Glutamatergic neuron (in vitro differentiated cells): Measurements from ENCODE around the gene P3H2. TPM values are rescaled to one million over a fixed set of nuclear protein-coding genes. Genes with fewer than 3 reads are reported as not detected.

ENCODE experiments used
- DNase-seq: peaks from one replicate; pipeline ENCODE4 v3.0.0; 2022
- H3K27ac Mint-ChIP-seq: one replicate; pipeline ENCODE4 v1.8.0; 2020; ENCODE audit warnings: mild to moderate bottlenecking, mixed read lengths, inconsistent platforms; ENCODE audit not compliant: unreplicated experiment
- H3K27me3 Mint-ChIP-seq: one replicate; pipeline ENCODE4 v1.8.0; 2020; ENCODE audit warnings: mild to moderate bottlenecking, moderate library complexity, mixed read lengths, inconsistent platforms; ENCODE audit not compliant: unreplicated experiment
- H3K36me3 Mint-ChIP-seq: one replicate; pipeline ENCODE4 v1.8.0; 2020; ENCODE audit warnings: mild to moderate bottlenecking, mixed read lengths, inconsistent platforms; ENCODE audit not compliant: unreplicated experiment
- H3K4me1 Mint-ChIP-seq: one replicate; pipeline ENCODE4 v1.8.0; 2020; ENCODE audit warnings: mild to moderate bottlenecking, low read depth, mixed read lengths, inconsistent platforms; ENCODE audit not compliant: unreplicated experiment
- H3K4me3 Mint-ChIP-seq: one replicate; pipeline ENCODE4 v1.8.0; 2020; ENCODE audit warnings: mild to moderate bottlenecking, mixed read lengths, inconsistent platforms; ENCODE audit not compliant: unreplicated experiment
- H3K9me3 Mint-ChIP-seq: one replicate; pipeline ENCODE4 v1.8.0; 2020; ENCODE audit warnings: mild to moderate bottlenecking, moderate library complexity, mixed read lengths, inconsistent platforms; ENCODE audit not compliant: unreplicated experiment
- total RNA-seq: library from RNA; stranded (reverse); fragmentation: NEBNext Ultra II Directional; extraction: Animal tissue kit (Norgen Biotek cat#: 25700); gene quantifications from one replicate; pipeline ENCODE4 v1.2.1, GENCODE V29; 2021; ENCODE audit not compliant: unreplicated experiment
- TF ChIP-seq, protein P1 (sequence below): fragments of 200-600 bp; sonication (generic); IDR thresholded peaks from one replicate; pipeline ENCODE4 v1.5.0; 2021; ENCODE audit not compliant: partially characterized antibody, unreplicated experiment

The P3H2 gene
- total RNA-seq, 1 donor from 2014 or later: 28.6 TPM

DNA sequence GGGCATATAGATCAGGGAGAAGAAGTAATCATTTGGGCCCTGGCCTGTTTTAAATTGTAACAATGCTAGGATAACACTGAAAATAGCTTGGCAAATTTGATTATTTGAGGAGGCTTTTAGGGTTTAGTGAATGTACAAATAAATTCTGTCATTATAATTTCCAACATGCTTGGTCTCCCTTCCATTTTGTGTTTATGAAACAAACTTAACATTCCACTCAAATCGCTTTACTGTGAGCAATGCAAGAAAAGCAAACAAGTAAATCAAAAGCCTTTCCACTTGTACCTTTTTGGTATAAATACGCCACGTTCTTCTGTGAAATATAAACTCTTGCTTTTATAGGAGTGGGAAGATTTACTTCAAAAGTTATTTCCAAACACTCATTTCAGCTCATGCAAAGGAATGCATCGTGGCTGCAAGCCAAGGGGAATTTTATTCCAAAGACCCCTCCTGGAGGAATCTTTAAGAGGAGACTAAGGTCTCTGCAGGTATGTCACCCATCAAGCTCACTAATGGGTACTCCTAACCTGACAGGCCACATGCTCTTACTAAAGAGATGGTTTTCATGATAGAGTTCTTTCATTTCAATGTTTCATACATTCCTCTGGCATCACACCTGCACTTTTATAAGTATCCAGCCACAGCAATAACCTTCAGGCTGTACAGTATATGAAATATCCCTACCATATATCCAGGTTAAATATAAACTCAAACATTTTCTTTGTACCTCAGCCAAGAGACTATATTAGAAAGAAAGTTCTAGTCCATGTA is 115.2 kb downstream of the P3H2 start:
- no peaks in the 10 kb centered on the region for H3K9me3 Mint-ChIP-seq
- H3K27ac Mint-ChIP-seq: no peak overlapping the region
- TF ChIP-seq, protein P1, sequence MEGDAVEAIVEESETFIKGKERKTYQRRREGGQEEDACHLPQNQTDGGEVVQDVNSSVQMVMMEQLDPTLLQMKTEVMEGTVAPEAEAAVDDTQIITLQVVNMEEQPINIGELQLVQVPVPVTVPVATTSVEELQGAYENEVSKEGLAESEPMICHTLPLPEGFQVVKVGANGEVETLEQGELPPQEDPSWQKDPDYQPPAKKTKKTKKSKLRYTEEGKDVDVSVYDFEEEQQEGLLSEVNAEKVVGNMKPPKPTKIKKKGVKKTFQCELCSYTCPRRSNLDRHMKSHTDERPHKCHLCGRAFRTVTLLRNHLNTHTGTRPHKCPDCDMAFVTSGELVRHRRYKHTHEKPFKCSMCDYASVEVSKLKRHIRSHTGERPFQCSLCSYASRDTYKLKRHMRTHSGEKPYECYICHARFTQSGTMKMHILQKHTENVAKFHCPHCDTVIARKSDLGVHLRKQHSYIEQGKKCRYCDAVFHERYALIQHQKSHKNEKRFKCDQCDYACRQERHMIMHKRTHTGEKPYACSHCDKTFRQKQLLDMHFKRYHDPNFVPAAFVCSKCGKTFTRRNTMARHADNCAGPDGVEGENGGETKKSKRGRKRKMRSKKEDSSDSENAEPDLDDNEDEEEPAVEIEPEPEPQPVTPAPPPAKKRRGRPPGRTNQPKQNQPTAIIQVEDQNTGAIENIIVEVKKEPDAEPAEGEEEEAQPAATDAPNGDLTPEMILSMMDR: no peak
- H3K36me3 Mint-ChIP-seq: no peaks in the 10 kb centered on the region
- H3K4me1 Mint-ChIP-seq: peaks cover 14% of the 10 kb centered on the region
- DNase-seq: no peak
- H3K27me3 Mint-ChIP-seq: no peaks in the 10 kb centered on the region
- H3K4me3 Mint-ChIP-seq: no peak overlapping the region

DNA sequence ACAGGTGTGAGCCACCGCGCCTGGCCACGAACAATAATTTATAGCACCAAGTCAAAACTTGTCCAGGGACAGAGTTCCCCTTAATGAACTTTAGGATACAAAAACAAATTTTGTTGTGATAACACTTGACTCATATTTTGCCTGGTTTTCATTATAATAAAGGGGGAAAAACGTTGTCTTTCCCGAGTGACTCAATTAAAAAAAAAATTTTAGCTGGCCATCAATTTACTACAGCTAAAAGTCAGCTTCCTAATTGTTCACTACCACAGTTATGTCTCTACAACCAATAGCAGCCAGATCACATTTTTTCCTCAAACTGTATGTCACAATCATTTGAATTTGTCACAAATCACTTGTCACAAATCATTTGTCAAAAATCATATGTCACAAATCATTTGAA is 116.0 kb downstream of the P3H2 start:
- Mint-ChIP-seq H3K9me3 (peaks cover 2% of the 10 kb centered on the region), H3K27me3 (no peaks in the 10 kb centered on the region)

DNA sequence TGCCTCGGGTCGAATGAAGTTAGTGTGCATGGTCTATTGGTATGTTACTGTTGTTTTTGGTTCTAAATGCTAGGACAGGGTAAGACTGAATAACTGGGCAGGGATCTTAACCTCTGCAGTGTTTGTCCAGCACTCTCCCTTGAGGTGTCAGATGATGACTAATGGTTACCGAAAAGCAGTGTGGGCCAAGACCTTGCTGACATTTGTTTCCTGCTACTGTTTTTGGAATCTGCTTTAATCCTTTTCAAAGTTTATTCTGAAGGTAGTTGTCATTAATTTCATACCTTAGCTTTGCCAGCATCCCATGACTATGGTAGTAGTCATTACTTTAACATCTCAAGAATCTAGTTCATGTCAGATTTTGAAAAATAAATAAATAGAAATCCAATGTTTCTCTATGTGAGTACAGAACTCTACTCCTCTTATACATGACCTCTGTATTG is 117.0 kb downstream of the P3H2 start:
- no peak for DNase-seq
- TF ChIP-seq, protein P1: no peak
- Mint-ChIP-seq H3K4me3 (no peak overlapping the region), H3K27ac (no peak overlapping the region), H3K27me3 (peaks cover 2% of the 10 kb centered on the region), H3K36me3 (no peaks in the 10 kb centered on the region), H3K4me1 (peaks cover 10% of the 10 kb centered on the region), H3K9me3 (peaks cover 2% of the 10 kb centered on the region)

More for the DNA sequence above, 116.0 kb downstream of the P3H2 start:
- Mint-ChIP-seq H3K4me1 (peaks cover 16% of the 10 kb centered on the region), H3K36me3 (no peaks in the 10 kb centered on the region), H3K27ac (no peak overlapping the region), H3K4me3 (no peak overlapping the region)
- TF ChIP-seq, protein P1: no peak
- no peak for DNase-seq

DNA sequence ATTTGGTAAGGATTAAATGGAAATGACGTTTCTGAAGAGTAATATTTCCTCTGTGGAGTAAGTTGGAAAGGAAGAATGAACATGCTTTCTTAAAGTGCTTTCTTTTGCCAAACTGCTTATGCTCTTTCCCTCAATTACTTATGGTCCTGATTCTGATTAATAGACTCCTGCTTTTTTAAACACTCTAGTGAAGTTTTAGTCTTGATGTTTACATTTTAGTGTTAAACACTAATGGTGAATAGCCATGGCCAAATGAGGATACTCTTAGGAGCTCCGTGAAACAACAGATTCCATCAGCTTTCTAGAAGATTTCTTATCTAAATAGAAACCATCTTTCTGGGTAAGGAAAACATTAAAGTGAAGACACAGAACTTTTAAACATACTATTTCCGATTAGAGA is 117.6 kb downstream of the P3H2 start:
- Mint-ChIP-seq H3K9me3 (peaks cover 2% of the 10 kb centered on the region), H3K27me3 (peaks cover 2% of the 10 kb centered on the region), H3K4me3 (no peak overlapping the region), H3K36me3 (no peaks in the 10 kb centered on the region), H3K4me1 (peaks cover 4% of the 10 kb centered on the region), H3K27ac (no peak overlapping the region)
- DNase-seq: no peak
- TF ChIP-seq, protein P1: no peak

DNA sequence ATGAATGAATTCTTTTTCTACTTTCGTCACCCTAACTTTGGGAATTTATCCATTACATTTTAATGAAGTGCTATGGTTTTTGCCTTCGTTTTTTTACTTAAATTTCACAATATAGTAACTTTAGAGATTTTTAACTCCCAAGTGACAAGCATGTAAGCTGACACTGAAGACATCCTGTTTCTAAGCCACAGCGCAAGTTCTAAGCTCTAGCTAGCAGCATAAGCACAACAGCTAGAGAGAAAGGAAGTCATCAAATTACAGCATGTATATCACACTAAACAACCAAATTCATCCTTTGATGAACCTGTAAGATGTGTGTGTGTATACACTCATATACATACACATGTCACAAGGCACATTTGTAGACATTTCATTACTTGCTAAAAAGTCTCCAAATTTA is 119.3 kb downstream of the P3H2 start:
- DNase-seq: no peak
- Mint-ChIP-seq H3K4me3 (no peak overlapping the region), H3K4me1 (peaks cover 4% of the 10 kb centered on the region), H3K27ac (no peak overlapping the region), H3K27me3 (peaks cover 2% of the 10 kb centered on the region), H3K36me3 (no peaks in the 10 kb centered on the region), H3K9me3 (peaks cover 2% of the 10 kb centered on the region)
- TF ChIP-seq, protein P1: no peak
